CD4-positive, alpha-beta T cell treated with Interferon gamma for 1 hour (primary cell): ENCODE measurements around the gene LRMDA.

Source experiments
- DNase-seq: peaks from one replicate; pipeline ENCODE4 v3.0.0-alpha.2; 2020

Gene LRMDA

GRCh38 chr10:76336213-76336963, 905.0 kb downstream of the LRMDA start:
- DNase-seq = no peak

- no peak for DNase-seq
Measured at GRCh38 chr10:76337641-76338040, 906.2 kb downstream of the LRMDA start.

GRCh38 chr10:76338187-76338586, 906.8 kb downstream of the LRMDA start:
- DNase-seq = no peak

- DNase-seq = no peak
Measured at GRCh38 chr10:76341740-76342139, 910.3 kb downstream of the LRMDA start.

DNA sequence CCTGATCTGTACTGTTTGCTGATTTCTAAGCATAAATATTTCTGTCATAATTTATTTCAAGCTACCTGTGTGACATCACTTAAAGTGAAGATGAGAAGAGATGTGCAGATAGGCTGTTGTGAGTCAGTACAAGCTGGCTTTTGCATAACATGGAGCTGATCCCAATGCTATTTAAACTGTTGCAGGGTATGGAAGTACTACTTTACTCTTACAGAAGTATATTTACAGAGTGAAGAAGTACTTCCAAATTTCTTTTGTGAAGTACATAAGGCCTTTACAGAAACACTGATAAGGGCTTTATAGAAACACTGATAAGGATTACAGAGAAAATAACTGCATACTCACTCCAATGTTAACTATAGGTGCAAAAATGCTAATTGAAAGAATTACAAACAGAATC, 911.6 kb downstream of the LRMDA start:
- no peak for DNase-seq

DNA sequence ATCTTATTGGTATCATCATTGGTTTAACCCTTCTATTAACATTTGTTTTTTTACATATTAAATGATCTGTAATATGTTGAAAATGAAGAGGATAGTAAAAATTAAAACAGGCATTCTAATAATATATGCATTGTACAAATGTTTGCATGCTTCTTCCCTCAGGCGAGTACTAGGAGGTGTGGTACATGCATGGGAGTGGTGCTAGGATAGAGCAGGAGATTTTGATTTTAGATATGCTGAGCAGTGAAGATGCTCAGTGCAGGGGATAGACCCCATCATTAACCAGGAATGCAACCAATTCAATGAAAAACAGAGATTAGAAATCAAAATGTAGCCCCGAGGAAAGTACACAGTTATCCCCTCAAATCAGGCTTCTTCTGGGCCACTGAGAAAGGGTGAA, 916.4 kb downstream of the LRMDA start:
- no peak for DNase-seq

DNA sequence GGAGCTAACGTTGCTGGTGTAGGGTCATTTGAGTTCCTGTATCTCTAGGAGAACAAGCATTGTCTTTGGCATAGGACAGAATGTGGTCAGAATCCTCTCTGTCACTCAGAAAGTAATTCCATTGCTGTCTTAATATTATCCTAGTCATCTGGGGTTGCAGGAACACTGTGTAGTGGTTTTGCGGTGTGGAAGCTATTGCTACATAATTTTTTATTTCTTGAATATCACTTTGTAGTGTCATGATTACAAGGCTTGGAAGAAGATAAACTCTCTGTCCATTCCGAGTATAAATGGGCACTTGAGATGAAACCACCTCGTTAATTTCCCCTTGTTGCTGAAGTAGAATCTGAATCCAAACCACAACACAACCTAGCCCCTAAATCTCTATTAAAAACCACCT, 919.2 kb downstream of the LRMDA start:
- no peak for DNase-seq

GRCh38 chr10:76352300-76352699, 920.9 kb downstream of the LRMDA start:
- no peak for DNase-seq

GRCh38 chr10:76353237-76353851, 921.9 kb downstream of the LRMDA start:
- DNase-seq = no peak

DNA sequence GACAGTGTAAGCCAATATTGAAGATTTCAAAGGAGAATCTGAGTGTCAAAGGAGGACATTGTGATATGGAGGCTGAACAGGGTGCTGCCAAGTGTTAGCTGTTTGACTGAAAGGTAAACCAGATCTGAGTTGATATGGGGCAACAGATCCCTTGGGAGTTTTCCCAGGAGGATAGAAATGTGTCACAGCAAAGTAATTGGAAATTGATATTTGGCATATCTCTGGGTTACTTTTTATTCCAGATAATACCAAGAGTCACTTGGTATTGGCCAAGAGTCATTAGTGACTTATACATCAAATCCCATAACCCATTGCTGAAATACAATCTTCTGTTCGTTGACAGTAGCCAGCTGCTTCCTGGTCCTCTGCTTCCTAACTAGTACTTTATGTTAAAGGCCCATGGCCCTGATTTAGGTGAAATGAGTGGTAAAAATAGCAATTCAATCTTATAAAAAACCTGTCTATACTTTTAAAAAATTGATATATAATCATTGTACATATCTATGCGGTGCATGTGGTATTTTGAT, 922.9 kb downstream of the LRMDA start:
- no peak for DNase-seq

- DNase-seq = no peak
Measured at GRCh38 chr10:76354921-76355320, 923.5 kb downstream of the LRMDA start.

DNA sequence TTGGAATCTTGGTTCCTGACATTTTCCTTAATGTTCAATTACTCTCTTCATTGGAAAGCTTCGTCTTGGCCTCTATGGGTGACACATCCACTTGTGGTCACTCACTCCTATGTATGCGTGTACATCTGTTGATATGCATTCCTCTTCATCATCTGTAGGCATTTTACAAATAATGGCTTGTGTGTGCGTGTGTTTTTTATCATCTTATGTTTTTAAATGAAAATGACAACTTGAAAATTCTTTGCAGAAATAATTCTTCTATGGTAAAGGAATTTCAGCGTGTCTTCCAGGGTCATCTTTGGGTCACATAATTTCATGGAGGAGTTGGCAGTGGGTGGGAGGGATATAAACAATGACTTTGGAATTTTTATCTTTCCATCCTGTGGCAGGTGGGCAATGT, 925.1 kb downstream of the LRMDA start:
- DNase-seq = no peak

DNA sequence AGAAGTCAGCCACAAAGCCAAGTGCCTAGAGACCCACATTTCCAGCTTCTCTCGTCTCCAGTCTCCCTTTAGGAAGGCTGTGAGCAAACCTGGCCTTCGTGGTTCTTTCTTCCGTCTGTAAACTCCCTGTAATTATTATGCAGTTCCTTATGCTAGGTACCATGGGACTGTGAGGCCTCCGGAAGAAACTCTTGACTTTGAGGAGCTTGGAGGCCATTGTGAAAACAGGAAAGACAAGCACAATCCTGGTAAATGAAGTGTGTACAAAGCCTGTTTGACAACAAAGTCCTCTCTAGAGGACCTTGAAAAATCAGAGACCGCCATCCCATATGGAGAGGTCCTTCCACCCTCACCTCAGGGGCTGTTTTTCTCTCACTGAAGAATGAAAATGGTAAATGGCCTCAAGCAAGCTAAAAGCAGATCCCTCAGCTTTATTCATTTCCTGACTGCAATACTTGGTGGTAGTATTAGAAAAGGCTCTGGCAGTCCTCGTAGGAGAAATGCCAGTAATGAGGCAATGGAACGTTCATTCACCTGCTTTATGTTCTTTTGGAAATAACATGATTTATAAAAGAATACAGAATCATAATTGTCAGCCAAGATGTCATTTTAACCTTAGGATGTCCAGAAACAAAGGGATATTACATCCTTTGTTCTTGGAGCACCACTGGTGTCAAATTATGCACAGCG, 926.4 kb downstream of the LRMDA start:
- DNase-seq = no peak

GRCh38 chr10:76358743-76359395, 927.4 kb downstream of the LRMDA start:
- no peak for DNase-seq

DNA sequence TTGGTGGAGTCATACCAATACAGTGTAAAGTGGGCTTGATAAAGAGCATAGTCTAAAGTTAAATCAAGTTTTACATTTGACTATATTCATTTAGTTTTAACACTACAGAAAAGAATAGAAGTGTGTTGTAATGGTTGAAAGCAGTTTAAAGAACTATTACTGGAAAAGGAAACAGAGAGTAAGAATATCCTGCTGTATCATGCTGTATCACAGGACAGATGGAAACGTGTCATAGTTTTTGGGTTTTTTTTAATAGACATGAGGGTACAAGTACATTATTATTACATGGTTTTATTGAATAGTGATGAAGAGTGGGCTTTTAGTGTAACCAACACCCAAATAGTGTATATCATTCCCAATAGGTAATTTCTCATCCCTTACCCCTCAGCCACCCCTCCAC, 944.3 kb downstream of the LRMDA start:
- DNase-seq = no peak

DNA sequence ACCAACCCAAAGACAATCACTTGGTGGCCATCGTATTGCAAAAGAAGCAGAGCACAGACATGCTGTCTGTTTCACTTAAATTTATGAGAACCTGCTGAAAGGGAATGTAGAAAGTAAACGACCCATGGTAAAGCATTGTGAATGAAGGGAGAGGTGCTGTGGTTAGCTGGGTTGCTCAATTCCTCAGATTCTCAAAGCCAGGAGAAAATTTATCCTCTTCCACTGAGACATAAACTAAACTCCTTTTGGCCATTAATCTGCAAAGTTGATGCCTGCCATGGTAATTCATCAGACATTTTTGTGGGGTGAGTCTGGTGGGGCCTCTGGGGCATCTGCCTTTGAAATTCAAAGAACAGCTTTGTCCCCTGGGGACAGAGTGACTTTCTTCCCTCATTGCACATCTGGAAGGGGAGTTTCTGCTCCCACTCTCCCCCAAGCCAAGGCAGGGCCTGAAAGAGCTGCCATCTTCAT, 951.0 kb downstream of the LRMDA start:
- no peak for DNase-seq

- no peak for DNase-seq
Measured at GRCh38 chr10:76388321-76389023, 957.0 kb downstream of the LRMDA start.

DNA sequence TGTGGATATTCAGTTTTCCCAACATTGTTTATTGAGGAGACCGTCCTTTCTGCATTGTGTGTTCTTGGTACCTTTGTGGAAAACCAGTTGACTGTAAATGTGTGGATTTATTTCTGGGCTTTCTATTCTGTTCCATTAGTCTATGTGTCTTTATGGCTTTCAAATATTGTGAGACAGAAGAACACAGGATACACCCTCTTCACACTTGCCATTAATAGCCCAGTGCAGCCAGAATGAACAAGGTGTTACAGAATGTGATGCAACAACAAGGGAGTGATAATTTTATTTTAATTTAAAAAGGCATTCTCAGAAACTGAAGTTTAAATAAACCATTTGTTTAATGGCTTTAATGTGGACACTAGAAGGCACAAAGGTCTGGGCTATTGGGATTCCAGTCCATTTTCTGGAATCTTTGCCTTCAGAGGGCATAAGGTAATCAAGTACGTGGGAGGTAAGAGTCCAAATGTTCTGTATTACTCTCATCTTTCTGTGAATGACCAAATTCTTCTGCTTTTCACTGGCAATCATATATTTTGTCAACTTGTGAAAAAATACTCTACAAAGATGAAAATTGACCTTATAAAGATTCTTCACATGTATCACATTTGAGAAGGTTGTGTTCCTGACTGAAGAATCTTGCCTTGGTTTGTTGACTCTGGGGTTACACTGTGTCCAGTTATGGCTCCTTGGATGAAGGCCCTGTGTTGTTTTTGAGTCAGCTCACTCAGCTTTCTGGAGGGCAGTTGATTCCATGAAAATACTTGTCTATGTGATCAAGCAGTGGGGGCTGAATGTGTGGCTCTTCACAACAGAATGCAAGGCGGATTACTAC, 962.7 kb downstream of the LRMDA start:
- no peak for DNase-seq

- DNase-seq = no peak
Measured at GRCh38 chr10:76394707-76395042, 963.3 kb downstream of the LRMDA start.

DNA sequence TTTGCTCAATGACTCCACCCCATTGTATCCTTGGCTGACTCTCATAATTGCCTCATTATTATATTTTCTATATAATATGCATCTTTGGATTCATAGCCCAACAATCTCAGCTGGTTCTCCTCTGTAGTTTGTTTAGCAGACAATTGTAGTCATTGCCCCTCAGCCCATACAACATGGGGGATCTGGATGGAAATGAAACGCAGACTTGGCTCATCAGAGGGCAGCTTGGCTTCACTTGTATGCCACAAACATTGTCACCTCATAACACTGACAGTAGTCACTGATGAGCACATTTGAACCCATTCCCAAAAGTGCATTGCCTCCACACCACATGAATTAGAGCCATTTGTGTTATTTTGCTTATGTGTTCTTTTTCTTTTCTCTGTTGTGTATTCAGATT, 963.8 kb downstream of the LRMDA start:
- no peak for DNase-seq

DNA sequence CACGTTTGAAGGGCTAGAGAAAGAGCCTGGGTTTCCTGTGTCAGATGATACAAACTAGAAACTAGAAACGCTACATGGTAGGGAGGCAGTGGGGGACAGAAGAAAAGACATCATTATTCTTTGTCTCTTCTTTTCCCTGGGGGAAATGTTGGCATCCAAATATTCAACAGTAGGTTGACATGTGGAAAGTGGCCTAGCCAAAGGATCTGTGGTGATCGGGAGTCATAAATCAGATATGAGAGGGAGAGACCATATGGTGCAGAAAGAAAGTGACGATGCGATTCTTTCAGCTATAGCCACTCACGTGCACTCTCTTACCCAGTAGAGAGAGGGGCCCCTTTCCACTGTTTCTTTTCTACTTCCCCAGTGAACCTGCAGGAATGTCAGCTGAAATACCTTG, 964.7 kb downstream of the LRMDA start:
- no peak for DNase-seq
